HG02571 (cell line): ENCODE data around the gene CDX1.

ENCODE experiments used
- ATAC-seq: cut with Tn5 transposase; IDR thresholded peaks from one replicate; pipeline ENCODE4 v1.9.1; 2021; ENCODE audit warnings: mild to moderate bottlenecking, moderate library complexity; ENCODE audit not compliant: unreplicated experiment

CDX1 gene

DNA sequence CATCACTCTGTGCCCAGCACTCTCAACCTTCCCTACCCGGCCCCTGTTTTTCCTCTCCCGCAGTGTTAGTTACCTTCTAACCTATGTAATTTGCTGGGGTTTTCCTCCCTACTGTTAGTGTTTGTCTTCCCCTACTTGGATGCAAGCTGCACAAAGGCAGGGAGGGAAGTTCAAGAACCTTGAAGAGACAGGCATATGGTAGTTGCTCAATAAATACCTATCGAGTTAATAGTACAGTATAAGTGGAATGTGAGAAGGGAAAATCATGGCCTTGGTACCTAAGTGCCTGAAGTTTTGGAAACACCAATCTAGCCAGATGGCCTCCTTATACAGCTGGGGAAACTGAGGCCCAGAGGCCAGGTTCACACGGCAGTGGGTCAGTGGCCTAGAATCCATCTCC, 35.1 kb upstream of the CDX1 start:
- no peak for ATAC-seq

DNA sequence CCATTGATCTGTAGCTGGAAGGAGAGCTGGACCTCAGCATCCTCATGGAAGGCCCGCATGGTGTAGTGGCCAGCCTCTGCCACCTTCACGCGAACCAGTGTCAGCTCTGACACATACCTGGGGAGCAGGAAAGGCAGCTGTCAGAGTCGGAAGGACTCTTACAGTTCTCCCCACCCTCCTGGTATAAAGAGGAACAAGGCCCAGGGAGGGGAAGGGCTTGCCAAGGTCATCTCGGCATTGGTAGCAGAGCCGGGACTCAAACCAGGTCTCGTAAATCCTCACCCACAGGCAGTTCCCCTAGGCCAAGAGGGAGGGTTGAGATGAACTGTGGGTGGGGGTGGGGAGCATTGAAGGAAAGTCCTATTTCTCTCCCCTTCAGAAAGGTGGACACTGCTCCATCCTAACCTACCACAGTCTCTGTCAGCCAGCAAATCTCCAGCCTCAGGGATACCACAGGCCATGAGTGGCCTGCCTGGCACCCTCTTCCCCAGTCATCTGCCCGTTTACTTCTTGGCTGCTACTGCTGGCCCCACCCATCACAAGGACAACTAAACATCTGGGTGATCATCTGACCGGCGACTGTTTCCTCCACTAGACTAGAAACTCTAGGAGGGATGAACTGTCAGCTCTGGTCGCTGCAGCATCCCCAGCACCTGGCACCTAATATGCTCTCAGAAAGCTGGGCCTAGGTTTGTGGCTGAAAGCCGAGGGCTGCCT, 34.4 kb upstream of the CDX1 start:
- no peak for ATAC-seq

DNA sequence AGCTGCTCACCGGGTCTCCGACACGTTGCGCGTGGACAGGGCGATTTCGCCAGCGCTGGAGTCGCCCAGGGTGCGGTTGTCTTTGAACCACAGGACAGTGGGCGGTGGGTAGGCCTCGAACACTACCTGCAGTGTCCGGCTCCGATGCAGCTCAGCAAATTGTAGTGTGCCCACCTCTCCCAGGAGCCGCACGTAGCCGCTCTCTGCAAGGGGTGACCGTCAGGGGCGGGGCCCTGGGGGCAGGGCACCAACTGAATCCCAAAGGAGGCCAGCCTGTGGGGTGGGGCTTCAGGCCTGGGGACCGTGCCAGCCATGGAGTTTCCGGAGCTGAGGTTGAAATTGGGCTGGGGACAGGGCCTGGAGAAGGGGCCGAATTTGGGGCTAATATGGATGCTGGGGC, 33.8 kb upstream of the CDX1 start:
- ATAC-seq: no peak

DNA sequence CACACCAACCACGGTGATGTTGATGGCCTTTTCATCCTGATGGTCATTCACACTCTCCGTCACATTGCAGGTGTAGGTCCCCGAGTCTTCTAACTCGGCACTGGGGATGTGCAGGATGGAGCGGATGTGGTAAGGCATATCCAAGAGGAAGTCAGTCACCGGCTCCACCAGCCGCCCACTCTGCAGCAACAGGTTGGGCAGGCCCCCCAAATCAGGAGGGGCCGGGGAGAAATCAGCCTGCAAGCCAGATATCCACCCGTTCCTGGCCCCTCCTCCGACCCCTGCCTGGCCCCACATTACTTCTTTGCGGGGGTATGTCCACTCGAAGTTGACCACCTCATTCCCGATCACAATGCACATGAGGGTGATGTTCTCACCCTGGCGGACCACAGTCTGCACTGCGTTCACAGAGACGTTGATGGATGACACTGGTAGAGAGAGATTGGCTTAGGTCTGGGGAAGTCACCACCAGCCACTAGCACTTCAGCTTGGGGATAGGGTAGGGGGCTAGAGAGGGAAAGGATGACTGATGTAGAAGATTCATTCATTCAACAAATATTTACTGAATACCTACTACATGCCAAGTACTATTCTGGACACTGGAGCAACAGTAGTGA, 32.9 kb upstream of the CDX1 start:
- ATAC-seq: no peak

DNA sequence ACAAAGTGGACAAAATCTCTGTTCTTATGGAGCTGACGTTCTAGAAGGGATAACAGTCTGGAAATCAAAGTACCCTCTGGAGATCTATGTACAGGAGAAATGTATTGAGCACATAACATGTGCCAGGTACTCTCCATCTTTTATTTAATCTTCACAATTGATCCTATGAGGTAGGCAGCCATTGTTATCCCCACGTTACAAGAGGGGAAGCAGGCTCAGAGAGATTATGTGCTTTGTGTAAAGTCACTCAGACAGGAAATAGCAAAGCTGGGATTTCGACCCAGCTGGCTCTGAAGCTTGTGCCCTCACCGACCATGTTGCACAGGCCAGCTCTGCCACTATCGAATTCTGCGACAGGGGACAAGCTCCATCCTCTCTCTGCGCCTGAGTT, 32.4 kb upstream of the CDX1 start:
- no peak for ATAC-seq

DNA sequence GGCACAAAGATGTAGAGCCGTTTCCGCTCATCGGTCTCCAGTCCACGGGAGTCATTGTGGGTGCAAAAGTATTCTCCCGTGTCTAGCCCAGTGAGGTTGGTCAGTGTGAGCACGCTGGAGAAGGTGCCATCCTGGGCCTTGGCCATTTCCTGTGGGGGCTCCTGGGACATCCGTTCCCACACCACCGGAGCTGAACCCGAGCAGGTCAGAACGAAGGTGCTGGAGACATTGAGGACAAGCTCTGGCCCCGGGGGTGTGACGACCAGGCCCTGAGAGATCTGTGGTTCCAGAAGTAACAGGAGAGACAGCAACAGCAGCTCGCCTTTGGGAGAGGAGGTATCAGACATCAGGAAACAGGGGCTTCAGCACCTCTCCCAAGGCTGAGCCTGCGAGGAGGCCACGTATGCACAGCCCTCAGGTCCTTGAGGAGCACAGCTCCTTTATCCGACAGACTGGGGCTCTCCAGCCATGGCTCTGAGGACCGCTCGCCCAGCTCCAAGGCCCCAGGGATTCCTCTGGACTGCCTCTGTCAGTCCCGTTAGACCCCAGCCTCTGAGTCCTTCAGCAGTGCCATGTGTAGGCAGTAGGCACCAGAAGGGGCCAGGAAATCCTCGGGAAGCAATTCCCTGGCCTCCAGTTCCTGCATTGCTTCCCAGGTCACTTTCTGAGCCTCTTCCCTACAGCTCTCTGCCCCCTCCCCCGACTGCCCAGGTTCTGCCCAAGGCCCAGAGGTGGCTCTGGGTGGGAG, 30.8 kb upstream of the CDX1 start:
- ATAC-seq: no peak

DNA sequence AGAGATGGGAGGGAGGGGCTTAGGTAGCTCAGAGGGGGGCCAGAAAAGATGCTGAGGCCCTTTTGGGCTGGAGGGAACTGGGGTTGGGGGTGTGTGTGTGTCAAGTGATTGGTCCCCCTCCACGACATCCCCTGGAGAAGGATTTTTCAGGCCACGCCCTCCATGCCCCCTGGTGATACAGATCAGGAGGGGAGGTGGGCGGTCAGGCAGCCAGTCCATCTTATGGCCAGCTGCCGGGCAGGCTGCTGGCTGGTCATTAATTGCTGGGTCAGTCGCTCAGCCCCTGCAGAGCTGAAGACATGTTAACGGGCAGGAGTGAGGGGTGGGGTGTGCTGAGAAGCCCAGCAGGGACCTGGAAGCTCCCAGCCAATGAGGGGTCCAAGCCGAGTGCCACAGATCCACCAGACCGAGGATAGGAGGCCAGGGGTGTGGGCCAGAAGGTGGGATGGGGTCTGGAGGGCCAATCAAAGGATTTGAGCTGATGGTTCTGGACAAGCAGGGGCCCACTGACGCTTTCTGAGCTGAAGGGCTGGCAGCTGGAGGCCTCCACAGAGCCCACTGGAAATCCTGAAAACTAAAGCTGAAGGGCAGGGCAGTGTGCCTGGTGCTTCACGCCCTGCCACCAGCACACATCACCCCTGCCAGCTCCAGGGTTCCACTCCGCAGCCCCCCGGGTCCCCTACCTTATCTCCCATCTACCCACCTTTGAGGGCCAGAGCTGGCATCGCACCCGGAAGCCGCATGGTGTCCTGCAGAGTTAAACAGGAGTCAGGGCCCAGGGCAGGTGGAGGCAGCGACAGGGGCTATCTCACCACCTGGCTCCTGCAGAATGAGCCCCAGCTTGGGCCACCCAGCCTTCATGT, 30.0 kb upstream of the CDX1 start:
- no peak for ATAC-seq

DNA sequence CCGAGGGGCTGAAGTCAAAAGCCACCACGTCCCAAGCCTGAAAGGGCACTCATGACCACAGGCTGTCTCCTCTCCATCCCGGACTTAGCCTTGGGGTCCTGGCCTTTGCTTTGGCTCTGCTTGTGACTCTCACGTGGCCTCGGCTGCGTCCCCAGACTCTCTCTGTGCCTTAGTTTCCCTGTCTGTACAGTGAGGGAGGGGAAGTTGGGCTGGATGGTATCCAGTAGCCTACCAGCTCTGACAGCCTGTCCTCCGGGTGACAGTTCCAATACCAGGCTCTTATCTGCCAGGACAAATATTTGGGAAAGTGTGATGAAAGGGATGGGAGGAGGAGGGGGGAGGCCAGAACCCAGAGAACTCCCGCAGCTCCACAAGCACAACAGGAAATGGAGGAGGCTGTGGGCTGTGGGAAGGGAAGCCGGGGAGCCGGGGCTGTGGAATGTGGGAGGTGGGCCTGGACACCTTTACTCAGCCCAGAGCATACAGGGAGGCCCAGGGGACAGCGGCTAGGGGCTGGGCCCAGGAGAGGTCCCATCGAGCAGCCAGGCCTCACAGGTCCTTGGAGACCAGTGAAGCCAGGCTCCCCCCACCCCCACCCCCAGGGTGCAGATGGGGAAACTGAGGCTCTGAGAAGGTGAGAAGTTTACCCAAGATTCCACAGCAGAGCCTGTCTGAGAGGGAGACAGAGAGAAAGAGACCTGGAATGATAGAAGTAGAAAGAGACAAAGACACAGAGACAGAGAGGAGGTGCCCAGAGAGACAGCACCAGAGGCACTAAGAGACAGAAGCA, 29.2 kb upstream of the CDX1 start:
- ATAC-seq: no peak

DNA sequence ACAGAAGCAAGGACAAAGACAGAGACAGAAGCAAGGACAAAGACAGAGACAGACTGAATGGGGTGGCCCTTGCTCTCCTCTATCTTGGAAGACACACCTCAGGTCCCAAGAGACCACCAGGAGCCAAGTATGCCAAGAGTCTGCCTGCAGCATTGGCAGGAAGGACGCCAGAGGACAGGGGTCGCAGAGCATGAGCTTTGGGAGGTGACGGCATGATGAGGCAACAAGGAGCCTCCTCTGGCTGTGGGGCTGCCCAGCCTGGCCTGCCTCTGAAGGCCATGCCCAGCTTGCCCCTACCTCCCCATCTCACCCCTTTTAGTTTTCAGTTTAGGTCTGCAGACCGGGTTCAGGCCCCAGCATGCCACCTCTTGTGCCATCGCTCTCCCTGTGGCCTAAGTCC, 28.6 kb upstream of the CDX1 start:
- ATAC-seq: no peak

DNA sequence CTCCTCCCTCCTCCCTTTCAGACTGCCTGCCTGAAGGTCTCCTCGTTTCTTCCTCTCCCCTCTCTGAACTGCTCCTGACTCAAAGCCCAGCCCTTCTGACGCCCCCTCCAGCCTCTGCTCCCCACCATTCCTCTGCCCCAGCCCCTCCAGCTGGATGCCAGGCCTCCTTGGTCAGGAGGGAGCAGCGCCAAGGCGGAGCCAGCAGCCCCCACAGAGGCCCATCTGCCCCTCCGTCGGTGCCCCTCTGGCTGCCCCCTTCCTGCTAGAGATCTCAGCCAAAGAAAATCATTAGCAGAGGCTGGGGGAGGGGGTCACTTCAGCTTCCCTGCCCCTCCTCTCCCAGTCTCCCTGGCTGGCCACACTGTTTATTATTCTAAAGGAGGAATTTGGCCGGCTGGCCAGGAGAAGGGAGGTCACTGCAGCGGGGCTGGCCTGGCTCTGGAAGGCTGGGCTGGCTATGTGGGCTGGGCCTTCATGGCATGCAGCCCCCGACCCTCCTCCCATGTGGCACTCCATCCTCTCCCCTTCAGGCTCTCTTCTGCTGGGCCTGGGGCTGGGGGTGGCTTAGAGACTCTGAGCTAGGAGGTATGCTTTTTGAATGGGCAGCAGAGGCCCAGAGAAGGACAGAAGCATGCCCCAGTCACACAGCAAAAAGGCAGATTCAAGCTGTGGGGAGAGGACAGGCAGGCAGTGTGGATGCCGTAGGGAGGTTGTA, 27.9 kb upstream of the CDX1 start:
- ATAC-seq: no peak

DNA sequence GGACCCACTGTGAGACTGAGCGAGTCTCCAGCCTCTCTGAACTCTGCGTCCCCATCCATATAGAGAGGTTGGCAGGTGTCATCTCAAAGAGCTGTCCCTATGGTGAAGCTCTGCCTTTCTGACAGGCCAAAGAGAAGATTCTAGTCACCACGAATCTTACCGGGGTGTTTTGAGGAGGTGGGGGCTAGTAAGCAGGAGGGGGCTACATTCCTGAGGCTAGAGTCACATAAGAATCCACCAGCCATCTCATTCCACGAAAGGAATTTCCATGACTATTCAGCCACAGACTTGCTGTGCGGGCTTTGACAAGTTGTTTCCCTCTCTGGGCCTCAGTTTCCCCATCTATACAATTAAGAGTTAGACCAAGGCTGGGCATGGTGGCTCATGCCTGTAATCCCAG, 27.2 kb upstream of the CDX1 start:
- no peak for ATAC-seq

DNA sequence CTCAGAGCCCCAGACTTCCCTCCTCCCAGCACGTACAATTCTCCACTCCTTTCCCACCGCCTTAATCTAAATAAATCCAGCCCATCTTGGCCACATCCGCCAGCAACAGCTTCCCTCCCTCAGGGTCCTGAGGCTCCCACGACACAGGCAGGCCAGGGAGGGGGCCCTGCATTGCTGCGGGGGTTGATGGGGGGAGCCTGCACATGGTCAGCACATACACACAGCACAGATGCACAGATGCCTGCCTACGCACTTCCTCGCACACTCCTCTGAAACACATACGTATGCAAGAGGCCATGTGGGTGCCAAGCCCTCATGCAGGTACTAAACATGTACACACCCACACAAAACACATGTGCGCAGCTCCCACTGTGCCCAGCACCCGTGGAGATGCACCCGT, 25.7 kb upstream of the CDX1 start:
- ATAC-seq: no peak

DNA sequence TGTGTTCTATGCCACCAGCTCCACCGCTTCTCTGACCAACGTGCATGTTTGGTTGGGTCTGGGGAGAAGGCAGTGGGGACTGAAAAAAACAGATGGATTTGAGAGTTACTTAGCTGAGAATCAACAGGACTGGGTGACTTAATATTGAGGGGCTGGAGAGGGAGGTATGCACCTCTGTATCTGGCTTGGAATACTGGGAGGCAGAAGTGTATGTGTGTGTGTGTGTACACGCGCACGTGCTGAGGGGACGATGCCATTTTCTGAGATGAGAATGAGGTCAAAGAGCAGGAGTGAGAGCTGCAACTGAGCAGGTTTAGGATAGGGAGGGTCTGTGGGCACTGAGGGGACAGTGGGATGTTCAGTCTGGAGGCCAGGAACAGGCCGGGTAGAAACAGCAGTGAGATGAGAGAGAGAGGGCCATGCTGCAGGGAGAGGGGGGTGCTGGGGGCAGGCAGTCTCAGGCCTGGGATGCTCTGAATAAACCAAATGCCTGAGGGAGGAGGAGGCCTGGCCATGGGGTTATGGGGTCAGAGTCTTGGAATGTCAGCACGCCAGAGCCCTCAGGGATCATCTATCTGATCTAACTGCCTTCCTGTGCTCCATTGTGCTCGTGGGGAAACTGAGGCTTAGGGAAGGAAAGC, 24.9 kb upstream of the CDX1 start:
- no peak for ATAC-seq

DNA sequence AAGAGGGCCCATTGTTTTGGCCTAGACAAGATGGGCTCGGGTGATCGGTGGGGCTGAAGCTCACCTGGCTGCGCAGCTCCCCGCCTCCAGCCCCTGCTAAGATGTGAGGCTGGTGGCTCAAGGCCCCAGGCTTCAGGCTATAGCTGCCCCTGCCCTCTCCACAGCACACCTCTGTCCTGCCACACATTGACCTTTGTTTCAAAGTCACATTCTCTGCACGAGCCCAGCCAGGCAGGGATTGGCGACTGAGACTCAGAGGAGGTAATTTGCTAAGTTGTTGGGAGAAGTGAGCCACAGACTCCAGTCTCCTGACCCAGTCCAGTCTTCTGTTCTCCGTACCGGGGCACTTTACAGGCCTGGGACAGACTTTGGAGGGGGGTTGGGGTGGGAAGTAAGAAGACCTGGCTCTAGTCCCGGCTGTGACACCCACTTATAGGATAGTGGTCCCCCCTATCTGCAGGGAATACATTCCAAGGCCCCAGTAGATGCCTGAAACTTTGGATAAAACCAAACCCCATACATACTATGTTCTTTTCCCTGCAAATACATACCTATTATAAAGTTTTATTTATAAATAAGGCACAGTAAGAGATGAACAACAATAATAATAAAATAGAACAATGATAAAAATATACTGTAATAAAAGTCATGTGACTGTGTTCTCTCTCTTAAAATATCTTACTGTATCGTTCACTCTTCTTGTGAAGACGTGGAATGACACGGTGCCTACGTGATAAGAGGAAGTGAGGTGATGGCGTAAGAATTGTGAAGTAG, 24.2 kb upstream of the CDX1 start:
- no peak for ATAC-seq

DNA sequence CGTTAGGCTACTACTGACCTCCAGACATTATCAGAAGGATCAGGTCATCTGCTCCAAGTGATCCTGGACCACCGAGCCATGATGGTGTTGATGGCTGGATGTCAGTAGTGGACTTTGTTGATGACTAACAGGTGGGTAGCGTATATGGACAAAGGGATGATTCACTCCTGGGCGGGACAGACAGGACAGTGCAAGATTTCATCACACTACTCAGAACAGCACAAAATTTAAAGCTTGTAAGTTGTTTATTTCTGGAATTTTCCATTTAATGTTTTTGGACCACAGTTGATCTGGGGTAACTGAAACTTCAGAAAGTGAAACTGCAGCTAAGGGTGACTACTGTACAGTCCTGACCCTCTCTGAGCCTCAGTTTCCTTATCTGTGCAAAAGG, 23.6 kb upstream of the CDX1 start:
- ATAC-seq: no peak

DNA sequence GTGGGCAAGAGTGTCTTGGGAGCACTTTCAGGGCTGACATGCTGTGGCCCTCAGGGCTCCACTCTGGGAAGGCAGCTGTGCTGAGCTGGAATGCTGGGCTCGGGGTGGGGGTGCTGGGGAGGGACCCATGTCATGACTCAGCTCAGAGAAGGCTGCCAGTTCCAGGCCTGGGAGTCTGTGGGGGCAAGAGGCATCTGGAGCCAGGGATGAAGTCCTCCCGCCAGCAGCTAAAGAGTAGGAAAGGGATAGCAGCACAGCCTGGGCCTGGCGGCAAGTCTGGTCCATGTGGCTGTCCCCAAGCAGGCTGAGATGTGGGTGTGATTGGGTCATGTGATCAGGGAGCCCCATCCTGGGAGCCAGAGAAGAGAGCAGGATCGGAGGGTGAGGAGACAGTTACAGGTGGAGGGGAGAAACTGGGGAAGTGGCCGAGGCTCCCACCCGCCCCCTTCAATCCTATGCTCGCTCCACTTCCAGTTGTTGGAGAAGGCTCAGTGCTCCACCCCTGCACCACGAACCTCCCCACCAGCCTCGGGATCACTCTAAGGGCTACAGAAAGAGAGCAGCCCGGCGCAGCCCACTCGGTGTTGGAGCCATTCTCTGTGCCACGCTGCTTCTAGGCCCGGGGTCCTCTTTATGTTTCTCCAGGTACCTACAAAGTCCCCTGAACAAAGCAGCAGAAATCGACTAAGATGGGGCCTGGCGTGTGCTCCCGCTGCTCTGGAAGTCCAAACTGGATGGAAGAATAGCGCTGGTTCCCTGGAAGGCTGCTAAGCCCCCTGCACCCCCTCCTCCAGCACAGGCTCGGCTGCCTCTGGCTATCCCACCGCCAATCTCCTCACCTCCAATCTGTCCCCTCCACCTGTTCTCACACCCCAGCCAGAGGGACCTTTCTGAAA, 23.0 kb upstream of the CDX1 start:
- ATAC-seq: no peak

DNA sequence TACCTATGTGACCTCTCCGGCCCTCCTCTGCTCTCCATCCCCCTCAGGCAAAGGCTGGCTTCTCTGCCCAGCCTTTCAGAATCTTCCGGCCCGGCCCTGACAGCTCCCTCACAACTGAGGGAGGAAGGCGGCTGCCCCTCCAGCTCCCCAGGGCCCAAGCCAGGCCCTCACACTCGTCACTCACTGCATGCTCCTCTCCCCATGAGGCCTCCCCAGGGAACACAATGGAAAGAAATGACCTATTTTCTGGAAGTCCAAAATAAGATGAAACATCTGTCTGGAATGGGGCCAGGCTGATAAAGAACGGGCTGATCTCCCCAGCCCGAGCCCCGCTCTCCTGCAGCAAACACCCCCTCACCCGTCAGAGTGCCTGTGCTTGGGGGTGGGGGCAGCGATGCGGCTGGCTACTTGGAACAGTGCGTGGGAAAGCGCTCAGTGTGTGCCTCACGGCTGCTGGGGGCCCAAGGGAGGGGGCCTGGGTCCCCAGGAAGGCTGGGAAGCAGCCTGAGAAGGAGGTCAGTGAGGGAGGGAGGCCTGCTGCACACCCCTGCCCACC, 22.3 kb upstream of the CDX1 start:
- no peak for ATAC-seq
